HG03060 (cell line): ENCODE measurements around the gene SSB.
A peak's percentile ranks its signal among the peaks of the same experiment; 100 is the strongest.
"Not testable (repeated sequence)": the region's sequence is repeated elsewhere in the genome, so short reads cannot be mapped to it uniquely, and the experiment has no call there.

Experiments used
- ATAC-seq: cut with Tn5 transposase; IDR thresholded peaks from one replicate; pipeline ENCODE4 v1.9.1; 2021; ENCODE audit warnings: low read depth, moderate number of reproducible peaks; ENCODE audit not compliant: unreplicated experiment

The SSB gene

DNA sequence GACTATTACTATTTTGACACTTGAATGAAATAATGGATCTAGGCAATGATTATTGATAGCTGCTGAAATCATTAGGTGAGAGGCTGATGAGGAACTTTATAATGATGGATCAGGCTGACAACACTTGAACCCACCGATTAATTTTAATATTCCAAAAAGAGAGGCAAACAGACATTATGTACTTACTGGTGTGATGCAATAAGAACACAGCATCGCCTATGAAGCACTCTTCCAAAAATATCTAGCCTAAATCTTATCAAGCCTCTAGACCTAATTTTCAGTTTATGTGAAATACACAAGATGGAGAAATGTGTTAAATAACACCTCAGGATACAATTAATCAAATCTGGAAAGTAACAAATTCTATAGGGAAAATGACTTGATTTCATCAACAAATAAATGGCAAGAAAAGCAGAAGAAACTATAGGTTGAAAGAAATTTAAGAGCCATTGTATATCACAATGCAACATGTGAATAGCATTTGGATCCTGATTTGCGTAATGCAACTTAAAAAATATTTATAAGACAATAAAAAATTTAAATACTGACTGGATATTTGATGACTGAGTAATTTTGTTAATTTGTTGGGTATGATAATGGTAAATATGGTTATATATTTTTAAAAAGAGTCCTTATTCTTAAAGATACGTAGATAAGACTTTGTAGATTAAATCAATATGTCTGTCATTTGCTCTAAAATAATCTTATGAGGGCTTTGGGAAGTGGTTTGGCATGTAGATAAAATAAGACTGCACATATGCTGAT lies 17.2 kb upstream of the SSB start:
- no peak for ATAC-seq

DNA sequence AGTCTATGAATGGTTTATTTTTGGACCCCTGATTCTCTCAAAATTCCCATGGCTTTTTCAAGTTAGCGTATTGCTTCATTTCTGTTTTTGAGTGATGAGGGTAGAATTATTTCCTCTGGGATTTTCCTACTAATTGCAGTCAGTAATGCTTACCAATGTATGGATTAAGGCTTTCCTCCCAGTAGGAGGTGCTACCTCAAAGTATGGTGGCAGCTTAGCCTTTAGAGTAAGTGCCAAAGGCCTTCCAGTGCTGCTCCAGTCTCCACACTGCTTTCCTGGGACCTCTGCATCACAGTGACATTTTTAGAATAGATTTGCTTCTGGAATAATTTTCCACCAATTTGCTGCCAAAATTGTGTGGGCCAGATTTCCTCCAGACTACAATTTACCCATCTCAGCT lies 16.2 kb upstream of the SSB start:
- no peak for ATAC-seq

DNA sequence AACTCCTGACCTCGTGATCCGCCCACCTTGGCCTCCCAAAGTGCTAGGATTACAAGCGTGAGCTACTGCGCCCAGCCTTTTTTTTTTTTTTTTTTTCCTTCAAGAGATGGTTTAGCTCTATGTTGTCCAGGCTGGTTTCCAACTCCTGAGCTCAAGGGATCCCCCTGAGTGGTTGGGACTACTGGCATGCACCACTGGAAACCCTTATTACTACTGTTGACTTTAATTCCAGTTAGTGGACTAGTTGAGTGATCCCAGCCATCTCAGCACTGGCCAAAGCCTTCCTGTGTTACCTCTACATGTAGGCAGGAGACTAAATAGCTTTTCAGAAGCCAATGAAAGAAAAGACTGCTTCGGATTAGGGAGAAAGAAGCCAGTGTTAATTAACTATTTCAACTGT lies 8.1 kb upstream of the SSB start:
- no peak for ATAC-seq

DNA sequence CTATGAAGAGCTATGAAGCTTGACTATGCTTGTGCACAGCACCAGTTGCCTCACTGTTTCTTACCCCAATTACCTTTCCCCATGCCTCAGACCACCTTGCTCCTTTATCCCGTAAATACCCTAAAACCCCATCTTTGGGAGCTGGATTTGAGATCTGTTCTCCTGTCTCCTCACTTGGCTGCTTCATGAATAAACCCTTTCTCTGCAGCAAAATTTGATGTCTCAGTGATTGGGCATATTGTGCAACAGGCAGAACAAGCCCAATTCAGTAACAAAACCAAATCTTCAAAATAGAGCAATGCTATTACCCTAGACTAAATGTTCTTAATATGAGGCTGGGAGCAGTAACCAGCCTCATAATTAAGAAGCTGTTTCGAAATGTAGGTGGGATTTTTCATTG lies 3.5 kb upstream of the SSB start:
- no peak for ATAC-seq

DNA sequence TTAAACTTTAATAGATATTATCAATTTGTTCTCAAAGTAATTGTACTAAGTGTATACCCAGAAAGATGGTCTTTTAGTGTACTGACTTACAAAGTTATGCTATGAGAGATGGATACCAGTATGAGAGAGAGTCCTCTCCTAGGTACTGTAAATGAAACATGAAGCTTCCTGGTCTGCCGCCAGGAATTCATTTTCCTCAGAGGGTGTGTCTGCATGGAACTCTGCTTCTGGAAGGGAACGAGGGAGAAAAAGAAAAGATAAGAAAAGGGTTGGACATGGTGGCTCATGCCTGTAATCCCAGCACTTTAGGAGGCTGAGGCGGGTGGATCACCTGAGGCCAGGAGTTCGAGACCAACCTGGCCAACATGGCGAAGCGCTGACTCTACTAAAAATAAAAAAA lies 2.2 kb upstream of the SSB start:
- no peak for ATAC-seq

DNA sequence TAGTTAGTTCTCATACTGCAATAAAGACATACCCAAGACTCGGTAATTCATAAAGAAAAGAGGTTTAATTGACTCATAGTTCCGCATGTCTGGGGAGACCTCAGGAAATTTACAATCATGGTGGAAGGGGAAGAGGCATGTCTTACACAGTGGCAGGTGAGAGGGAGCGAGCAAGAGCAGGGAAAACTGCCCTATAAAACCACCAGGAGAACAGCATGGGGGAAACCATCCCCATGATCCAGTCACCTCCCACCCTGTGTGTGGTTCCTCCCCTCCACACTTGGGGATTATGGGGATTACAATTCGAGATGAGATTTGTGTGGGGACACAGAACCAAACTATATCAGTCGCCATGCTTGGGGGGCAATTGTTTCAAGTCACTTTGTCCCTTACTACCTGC lies 1.1 kb upstream of the SSB start:
- no peak for ATAC-seq

DNA sequence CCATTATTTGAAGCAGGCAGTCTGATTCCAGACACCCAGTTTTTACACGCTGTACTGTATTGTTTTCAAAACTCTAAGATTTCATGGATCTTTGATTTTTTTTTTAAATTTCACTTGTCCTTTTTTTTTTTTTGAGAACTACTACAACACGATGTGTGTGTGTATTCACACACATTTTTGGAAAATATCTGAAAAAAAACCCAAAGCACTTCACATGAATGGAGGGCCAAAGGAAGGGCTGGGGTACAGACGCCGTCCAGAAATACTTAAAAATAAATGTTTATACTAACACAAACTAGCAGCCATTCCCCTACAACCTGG lies 314 bp upstream of the SSB start:
- ATAC-seq, result no peak

DNA sequence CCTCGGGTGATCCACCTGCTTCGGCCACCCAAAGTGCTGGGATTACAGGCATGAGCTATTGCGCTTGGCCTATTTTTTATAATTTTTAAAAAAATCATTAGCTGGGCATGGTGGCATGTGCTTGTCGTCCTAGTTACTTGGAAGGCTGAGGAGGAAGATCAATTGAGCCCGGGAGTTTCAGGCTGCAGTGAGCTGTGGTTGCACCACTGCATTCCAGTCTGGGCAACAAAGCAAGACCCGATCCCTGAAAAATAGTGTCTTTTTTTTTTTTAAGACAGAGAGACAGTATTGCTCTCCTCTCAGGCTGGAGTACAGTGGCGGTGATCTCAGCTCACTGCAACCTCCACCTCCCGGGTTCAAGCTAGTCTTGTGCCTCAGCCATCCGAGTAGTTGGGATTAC lies 4.8 kb downstream of the SSB start:
- ATAC-seq, result no peak

DNA sequence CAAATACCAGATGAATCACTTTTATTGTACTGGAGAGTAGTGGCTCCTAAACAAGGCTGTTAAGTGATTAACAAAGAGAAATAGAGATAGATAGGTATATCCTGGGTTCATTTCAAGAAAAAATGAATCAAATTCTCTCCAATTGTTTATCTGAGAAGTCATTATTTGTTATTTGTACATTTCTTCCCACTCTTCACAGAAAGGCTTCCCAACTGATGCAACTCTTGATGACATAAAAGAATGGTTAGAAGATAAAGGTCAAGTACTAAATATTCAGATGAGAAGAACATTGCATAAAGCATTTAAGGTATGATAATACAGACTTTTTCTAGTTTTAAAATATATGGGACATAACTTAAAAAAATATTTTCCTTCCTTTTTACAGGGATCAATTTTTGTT lies 7.9 kb downstream of the SSB start:
- no peak for ATAC-seq

DNA sequence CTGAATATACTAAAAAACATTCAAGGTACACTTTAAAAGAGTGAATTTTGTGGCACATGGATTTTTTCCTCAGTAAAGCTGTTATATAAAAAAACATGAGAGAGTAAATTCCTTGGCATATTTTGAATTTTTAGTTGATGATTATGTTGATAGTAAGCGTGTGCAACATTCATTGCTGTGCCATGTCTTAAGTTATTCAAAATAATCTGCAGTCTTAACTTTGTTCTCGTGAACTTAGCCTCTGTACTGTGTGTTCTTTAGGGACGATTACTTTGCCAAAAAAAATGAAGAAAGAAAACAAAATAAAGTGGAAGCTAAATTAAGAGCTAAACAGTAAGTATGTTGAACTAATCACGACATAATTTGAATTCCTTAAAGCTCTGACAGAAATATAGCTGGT lies 9.6 kb downstream of the SSB start:
- ATAC-seq, result no peak

DNA sequence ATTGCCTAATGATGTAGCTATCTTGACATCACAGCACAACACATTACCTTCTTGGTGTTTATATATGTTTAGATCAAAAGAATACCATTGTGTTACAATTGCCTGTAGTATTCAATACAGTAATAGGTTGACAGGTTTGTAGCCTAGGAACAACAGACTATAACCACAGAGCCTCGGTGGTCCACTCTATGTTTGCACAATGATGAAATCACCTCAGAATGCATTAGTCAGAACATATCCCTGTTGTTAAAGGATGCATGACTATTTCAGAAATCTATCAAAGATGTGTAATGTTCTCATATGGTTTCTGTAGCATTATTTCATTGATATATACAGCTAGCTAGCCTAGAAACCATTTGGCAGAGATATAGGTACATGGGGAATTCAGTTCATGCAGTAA lies 17.2 kb downstream of the SSB start:
- ATAC-seq, result no peak

DNA sequence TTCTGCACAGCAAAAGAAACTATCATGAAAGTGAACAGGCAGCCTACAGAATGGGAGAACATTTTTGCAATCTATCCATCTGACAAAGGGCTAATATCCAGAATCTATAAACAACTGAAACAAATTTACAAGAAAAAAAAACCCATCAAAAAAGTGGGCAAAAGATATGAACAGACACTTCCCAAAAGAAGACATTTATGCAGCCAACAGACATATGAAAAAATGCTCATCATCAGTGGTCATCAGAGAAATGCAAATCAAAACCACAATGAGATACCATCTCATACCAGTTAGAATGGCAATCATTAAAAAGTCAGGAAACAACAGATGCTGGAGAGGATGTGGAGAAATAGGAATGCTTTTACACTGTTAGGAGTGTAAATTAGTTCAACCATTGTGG lies 18.3 kb downstream of the SSB start:
- not testable (repeated sequence) for ATAC-seq

DNA sequence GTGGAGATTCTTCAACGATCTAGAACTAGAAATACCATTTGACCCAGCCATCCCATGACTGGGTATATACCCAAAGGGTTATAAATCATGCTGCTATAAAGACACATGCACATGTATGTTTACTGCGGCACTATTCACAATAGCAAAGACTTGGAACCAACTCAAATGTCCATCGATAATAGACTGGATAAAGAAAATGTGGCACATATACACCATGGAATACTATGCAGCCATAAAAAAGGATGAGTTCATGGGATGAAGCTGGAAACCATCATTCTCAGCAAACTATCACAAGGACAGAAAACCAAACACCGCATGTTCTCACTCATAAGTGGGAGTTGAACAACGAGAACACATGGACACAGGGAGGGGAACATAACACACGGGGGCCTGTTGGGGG lies 18.7 kb downstream of the SSB start:
- ATAC-seq, result not testable (repeated sequence)

DNA sequence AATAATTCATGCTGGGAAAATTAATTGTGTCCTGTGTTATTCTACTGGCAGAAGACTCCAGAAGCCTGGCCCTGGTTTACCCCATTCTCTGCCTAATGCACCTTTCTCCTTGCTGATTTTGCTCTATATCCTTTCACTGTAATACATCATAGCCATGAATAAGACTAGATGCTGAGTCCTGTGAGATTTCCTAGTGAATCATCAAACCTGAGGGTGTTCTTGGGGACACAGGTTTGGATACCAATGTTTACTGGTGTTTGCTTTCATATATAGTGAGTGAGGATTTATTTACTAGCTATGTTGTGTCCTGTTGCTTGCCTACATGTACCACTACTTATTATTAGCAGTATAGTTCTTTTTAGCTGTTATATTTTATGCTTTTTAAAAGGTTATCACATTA lies 19.6 kb downstream of the SSB start:
- ATAC-seq, result no peak

DNA sequence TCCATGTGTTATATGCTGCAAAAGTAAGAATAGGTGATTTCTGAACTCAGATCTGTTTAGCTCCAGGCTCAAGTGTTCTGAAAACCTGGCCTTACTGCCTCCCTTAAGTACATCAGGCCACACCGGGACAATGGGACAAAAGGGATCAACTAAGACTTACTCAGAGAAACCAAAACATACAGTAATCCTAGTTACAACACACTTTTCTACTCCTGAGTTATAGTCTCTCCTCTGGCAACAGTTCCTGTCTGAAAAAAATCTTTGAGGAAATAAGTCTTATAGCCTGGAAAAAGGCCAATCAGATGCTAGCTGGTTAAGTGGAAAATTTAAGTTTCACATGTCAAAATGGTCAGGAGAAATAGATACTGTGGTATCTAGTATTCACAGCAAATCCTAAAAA lies 20.4 kb downstream of the SSB start:
- no peak for ATAC-seq

DNA sequence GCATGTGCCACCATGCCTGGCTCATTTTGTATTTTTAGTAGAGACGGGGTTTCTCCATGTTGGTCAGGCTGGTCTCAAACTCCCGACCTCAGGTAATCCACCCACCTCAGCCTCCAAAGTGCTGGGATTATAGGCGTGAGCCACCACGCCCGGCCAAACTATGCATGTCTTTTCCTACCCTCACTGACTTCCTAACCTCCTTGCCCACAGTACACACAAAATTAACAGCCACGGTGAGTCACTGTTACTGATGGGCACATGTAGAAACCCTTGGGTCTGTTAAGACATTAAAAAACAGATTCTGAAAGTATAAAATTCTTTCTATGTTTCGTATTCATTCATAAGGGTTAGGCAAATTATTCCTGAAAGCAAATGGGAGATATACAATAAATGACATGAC lies 21.4 kb downstream of the SSB start:
- ATAC-seq, result not testable (repeated sequence)

DNA sequence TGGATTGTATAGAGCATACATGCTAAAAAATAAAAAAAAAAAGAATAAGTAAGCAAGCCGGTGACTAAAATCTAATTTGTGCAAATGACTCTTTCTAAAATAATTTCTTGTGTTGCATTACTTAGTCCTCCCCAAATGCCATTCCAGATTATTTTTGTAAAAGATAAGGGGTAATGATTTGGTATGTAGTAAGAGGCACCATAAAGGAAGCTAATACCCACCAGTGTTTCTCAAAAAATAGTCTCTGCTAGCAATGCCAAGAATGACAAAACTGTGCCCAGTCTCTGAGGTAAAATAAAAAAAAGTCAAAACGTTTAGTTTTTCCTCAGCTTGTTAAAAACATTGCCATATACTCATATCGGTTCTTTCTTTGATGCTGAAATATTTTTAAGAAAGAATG lies 23.4 kb downstream of the SSB start:
- no peak for ATAC-seq

DNA sequence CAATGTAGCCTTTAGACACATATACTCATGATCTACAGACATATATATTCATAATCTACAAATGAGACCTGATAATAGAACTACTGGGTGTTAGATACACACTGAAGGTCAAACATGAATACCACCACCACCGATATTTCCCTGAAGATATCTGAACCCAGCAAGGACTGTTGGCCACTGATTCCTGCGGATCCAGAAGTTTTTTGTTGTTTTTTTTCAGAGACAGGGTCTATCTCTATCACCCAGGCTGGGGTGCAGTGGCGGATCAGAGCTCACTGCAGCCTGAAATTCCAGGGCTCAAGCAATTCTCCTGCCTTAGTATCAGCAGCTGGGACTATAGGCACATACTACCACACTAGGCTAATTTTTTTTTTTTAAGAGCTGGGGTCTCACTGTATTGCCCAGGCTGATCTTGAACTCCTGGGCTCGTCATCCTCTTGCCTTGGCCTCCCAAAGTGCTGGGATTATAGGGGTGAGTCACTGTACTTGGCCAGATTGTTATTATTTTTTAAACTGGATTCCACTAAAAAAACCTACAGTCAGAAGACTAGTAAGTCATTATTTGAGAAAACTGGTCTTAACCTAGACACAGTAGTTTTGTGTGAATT lies 24.2 kb downstream of the SSB start:
- no peak for ATAC-seq

DNA sequence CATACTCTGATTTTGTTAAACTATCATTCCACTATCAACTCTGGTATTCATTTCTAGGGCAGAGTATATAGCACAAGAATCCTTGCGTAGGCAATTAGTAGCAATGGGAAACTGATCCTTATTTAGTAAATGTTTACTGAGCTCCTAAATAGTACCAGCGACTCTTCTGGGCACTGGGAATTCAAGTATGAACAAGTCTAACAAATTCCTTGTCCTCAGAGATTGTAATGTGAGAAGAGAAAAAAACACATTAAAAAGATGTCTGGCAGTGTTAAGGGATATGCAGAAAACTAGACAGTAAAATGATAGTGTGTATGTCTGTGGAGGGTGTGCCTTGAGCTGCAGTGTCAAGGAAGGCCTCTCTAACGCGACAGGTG lies 25.3 kb downstream of the SSB start:
- ATAC-seq, result no peak

DNA sequence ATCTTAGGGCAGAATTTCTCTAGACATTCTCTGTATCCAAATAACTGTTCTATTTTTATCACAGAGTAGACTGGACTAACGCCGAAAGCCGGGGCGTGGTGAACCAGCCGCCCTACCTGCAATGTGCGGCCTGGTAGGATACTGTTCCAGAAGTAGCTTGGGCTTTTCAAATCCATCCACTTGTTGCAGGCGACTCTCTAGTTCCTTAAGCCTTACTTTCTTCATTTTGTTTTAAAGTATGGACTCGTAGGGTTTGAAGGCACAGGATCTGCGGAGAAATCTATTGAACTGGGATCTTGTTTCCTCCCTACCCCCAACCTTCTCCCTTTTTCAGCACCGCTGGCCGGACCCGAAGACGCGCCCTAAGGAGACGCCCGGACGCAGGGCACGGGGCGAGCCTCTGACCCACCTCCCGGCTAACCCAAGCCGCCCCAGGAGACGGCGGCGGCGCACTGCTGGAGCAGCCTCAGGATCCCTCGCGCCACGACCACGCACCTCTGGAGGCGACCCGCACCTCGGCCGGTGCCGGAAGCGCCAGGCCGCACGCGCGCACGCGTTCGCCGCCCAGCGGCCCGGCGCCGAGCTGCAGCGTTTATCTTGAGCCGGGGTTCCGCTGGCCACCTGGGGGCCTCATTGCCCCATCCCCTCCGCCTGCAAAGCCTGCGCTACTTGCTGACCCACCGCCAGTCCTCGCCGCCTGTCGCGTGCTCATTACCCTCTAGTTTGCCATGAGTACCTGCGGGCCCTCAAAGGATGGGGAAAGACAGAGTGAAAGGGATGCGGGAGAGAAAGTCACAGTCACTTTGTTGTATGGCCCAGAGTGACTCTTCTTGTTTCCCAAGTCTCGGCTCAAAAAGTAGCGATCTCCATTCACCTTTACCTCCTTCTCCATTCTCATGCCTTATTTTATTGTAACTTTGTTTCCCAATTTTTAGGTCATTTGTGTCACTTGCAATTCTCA lies 26.0 kb downstream of the SSB start, which contains the start of gene METTL5:
METTL5 (minus strand) TSS at position 533 of the 961 bp plus-strand sequence; CDS start at position 225, 308 bp downstream.
- peak; percentile 31 for ATAC-seq
